ENCODE results near the gene DDX41.

The DDX41 gene

GRCh38 chr5:177483042-177483441, 33.7 kb downstream of the DDX41 start:
- no peak for TF ChIP-seq ZNF274 (IDR thresholded peaks at IDR 0.05; ENCODE audit: low read depth, low read length)
- no peak overlapping the region for H3K4me3 ChIP-seq (ENCODE audit: low read length)

DNA sequence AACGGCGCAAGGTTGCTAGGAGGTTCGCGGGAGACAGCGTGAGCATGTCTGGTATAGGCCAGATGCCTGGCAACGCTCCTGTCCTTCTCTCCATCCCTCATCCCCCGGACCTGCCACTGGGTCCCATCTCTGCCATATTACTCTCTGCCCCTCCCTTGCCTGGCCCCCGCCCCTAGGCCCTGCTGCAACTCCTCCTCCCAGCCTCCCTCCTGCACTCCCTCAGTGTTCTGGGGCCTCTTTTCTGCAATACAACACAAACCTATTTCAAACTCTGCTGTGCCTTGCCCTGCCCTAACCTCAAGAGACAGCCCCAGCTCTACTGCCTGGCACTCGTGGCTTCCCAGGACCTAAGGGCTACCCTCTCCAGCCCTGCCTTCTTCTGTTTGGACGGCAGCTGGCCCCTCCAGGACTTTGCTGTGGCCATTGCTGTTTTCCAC, 34.4 kb downstream of the DDX41 start:
- TF ChIP-seq ZNF274 (IDR thresholded peaks at IDR 0.05; ENCODE audit: low read depth, low read length): no peak
- no peak overlapping the region for H3K4me3 ChIP-seq (ENCODE audit: low read length)

DNA sequence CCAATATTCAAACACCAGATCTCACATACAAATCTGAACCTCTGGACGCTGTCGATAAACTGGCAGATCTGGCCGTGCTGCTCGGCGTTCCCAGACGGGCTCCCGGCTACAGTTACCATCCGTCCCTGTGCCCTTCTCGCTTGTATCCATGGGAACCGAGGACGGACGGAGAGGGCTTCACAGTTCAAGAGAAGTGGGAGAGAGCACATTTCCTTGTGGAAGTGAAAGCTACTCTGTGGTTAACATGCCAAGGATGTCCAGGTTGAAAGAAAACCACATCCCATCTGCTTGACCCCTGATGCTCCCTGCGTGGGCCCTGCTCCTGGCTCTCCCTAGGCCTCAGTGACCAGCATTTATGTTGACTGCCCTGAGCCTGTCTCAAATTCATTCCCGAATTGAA, 37.0 kb downstream of the DDX41 start:
- H3K4me3 ChIP-seq (ENCODE audit: low read length): no peak overlapping the region
- TF ChIP-seq ZNF274 (IDR thresholded peaks at IDR 0.05; ENCODE audit: low read depth, low read length): no peak

- TF ChIP-seq ZNF274 (IDR thresholded peaks at IDR 0.05; ENCODE audit: low read depth, low read length): no peak
- no peak overlapping the region for H3K4me3 ChIP-seq (ENCODE audit: low read length)
These were observed 37.8 kb downstream of the DDX41 start for GRCh38 chr5:177478711-177479646.

DNA sequence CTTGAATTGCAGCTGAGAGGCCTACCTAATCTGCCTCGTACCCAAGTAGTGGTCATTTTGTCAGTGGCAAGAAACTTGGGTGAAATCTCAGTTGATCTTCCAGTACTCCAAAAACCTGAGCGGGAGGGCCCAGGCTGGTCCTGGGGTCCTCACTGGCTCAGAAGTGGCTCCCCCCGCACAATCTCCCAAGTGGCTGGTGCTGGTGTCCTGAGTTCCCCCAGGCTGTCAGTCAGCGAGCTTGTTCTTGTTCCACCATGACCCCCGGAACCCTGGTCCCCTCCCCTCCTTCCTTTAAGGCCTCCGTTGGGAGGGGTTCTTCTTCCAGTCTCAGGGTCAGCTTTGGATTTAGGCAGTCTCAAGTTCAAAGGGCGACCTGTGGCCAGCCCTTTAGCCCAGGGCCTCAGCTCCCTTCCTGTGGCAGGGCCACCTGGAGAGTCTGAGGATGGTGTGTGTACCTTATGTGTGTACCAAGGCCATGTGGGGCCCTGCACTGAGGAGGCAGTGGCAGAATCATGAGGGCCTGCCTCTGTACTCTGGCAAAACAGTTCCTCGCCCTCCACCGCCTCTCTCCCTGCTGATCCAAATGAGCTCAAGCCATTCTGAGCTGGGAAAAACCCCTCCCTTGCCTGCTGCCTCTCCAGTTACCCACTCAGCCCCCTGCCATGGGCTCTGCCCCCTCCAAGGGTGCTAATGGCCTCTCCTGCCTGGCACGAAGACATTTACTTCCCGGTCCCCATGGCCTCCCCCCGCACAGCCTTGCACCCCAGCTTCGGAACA, 38.9 kb downstream of the DDX41 start:
- no peak for TF ChIP-seq ZNF274 (IDR thresholded peaks at IDR 0.05; ENCODE audit: low read depth, low read length)
- no peak overlapping the region for H3K4me3 ChIP-seq (ENCODE audit: low read length)

- H3K4me3 ChIP-seq (ENCODE audit: low read length): no peak overlapping the region
- TF ChIP-seq ZNF274 (IDR thresholded peaks at IDR 0.05; ENCODE audit: low read depth, low read length): no peak
These were observed 40.1 kb downstream of the DDX41 start for GRCh38 chr5:177476531-177477233.

GRCh38 chr5:177475563-177476427, 41.0 kb downstream of the DDX41 start:
- H3K4me3 ChIP-seq (ENCODE audit: low read length): no peak overlapping the region
- no peak for TF ChIP-seq ZNF274 (IDR thresholded peaks at IDR 0.05; ENCODE audit: low read depth, low read length)

GRCh38 chr5:177474846-177475562, 41.8 kb downstream of the DDX41 start:
- no peak for TF ChIP-seq ZNF274 (IDR thresholded peaks at IDR 0.05; ENCODE audit: low read depth, low read length)
- H3K4me3 ChIP-seq (ENCODE audit: low read length): no peak overlapping the region

DNA sequence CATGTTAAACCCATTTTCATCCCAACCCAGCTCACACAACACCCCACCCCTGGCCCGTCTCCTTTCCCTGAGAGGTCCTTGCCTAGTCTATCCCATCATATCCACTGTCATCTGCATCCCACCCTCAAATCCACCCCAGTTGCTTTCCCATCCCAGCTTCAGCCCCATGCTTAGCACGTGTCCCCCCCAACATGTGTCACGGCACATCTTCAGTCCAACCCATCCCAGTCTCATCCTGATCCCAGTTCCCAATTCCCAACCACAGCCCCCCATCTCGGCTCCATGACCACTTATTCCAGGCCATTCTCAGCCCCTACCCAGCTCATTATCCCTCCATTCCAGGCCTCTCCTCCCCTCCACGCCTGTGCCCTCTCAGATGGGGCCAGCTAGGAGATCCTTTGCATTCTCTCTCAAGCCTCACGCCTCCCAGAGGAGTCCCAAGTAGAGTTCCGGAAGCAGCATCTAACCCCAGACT, 42.7 kb downstream of the DDX41 start:
- TF ChIP-seq ZNF274 (IDR thresholded peaks at IDR 0.05; ENCODE audit: low read depth, low read length): no peak
- no peak overlapping the region for H3K4me3 ChIP-seq (ENCODE audit: low read length)

- no peak for TF ChIP-seq ZNF274 (IDR thresholded peaks at IDR 0.05; ENCODE audit: low read depth, low read length)
- peak within 1 kb of the TSS; percentile 66 for H3K4me3 ChIP-seq (ENCODE audit: low read length)
These were observed 43.2 kb downstream of the DDX41 start, which contains the start of gene DBN1 for GRCh38 chr5:177473443-177474001. Gene DBN1, minus strand, starts transcription at chr5:177473634. Its CDS starts 113 bp downstream, at chr5:177473521.

- TF ChIP-seq ZNF274 (IDR thresholded peaks at IDR 0.05; ENCODE audit: low read depth, low read length): no peak
- H3K4me3 ChIP-seq (ENCODE audit: low read length): peak overlapping the region; percentile 66
These were observed 44.0 kb downstream of the DDX41 start for GRCh38 chr5:177472460-177473442.

All from GM08714 (cell line).